ENCODE data around the gene TMEM207.
A peak's percentile ranks its signal among the peaks of the same experiment; 100 is the strongest.

TMEM207 gene

GRCh38 chr3:190442240-190442639, 7.5 kb downstream of the TMEM207 start:
- TF ChIP-seq, protein P1, sequence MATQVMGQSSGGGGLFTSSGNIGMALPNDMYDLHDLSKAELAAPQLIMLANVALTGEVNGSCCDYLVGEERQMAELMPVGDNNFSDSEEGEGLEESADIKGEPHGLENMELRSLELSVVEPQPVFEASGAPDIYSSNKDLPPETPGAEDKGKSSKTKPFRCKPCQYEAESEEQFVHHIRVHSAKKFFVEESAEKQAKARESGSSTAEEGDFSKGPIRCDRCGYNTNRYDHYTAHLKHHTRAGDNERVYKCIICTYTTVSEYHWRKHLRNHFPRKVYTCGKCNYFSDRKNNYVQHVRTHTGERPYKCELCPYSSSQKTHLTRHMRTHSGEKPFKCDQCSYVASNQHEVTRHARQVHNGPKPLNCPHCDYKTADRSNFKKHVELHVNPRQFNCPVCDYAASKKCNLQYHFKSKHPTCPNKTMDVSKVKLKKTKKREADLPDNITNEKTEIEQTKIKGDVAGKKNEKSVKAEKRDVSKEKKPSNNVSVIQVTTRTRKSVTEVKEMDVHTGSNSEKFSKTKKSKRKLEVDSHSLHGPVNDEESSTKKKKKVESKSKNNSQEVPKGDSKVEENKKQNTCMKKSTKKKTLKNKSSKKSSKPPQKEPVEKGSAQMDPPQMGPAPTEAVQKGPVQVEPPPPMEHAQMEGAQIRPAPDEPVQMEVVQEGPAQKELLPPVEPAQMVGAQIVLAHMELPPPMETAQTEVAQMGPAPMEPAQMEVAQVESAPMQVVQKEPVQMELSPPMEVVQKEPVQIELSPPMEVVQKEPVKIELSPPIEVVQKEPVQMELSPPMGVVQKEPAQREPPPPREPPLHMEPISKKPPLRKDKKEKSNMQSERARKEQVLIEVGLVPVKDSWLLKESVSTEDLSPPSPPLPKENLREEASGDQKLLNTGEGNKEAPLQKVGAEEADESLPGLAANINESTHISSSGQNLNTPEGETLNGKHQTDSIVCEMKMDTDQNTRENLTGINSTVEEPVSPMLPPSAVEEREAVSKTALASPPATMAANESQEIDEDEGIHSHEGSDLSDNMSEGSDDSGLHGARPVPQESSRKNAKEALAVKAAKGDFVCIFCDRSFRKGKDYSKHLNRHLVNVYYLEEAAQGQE (IDR thresholded peaks at IDR 0.05; ENCODE audit: insufficient replicate concordance, low read depth): no peak
- TF ChIP-seq POLR2AphosphoS5 (IDR thresholded peaks at IDR 0.05; ENCODE audit: low read depth) (no peak), SPI1 (IDR thresholded peaks at IDR 0.05; ENCODE audit: borderline replicate concordance, low read depth) (no peak), GABPA (IDR thresholded peaks at IDR 0.05; ENCODE audit: low read depth) (no peak)
- H3K27me3 ChIP-seq (ENCODE audit: insufficient read depth, poor library complexity, severe bottlenecking): no peaks in the 10 kb centered on the region
- no peak overlapping the region for H3K27ac ChIP-seq (replicated peaks)
- H3K4me3 ChIP-seq (replicated peaks; ENCODE audit: insufficient read depth, low read length): no peak overlapping the region
- no peak for DNase-seq (ENCODE audit: low read depth in 1 of 2, low spot score in 1 of 2)

- DNase-seq (ENCODE audit: low read depth in 1 of 2, low spot score in 1 of 2): peak in 1 of 2 experiments; percentile 72
- Histone ChIP-seq H3K27ac (replicated peaks) (no peak overlapping the region), H3K27me3 (ENCODE audit: insufficient read depth, poor library complexity, severe bottlenecking) (no peaks in the 10 kb centered on the region), H3K4me3 (replicated peaks; ENCODE audit: insufficient read depth, low read length) (no peak overlapping the region)
- TF ChIP-seq, protein P2, sequence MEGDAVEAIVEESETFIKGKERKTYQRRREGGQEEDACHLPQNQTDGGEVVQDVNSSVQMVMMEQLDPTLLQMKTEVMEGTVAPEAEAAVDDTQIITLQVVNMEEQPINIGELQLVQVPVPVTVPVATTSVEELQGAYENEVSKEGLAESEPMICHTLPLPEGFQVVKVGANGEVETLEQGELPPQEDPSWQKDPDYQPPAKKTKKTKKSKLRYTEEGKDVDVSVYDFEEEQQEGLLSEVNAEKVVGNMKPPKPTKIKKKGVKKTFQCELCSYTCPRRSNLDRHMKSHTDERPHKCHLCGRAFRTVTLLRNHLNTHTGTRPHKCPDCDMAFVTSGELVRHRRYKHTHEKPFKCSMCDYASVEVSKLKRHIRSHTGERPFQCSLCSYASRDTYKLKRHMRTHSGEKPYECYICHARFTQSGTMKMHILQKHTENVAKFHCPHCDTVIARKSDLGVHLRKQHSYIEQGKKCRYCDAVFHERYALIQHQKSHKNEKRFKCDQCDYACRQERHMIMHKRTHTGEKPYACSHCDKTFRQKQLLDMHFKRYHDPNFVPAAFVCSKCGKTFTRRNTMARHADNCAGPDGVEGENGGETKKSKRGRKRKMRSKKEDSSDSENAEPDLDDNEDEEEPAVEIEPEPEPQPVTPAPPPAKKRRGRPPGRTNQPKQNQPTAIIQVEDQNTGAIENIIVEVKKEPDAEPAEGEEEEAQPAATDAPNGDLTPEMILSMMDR (IDR thresholded peaks at IDR 0.05; ENCODE audit: insufficient read depth, low read length): no peak
- TF ChIP-seq SPI1 (IDR thresholded peaks at IDR 0.05; ENCODE audit: borderline replicate concordance, low read depth) (no peak), POLR2AphosphoS5 (IDR thresholded peaks at IDR 0.05; ENCODE audit: low read depth) (peak; percentile 65), GABPA (IDR thresholded peaks at IDR 0.05; ENCODE audit: low read depth) (no peak)
- TF ChIP-seq, protein P1 (IDR thresholded peaks at IDR 0.05; ENCODE audit: insufficient replicate concordance, low read depth): no peak
Measured at GRCh38 chr3:190436331-190436730, 13.4 kb downstream of the TMEM207 start.

- Histone ChIP-seq H3K27me3 (ENCODE audit: insufficient read depth, poor library complexity, severe bottlenecking) (no peaks in the 10 kb centered on the region), H3K4me3 (replicated peaks; ENCODE audit: insufficient read depth, low read length) (no peak overlapping the region), H3K27ac (replicated peaks) (no peak overlapping the region)
- TF ChIP-seq, protein P1 (IDR thresholded peaks at IDR 0.05; ENCODE audit: insufficient replicate concordance, low read depth): no peak
- TF ChIP-seq, protein P2 (IDR thresholded peaks at IDR 0.05; ENCODE audit: insufficient read depth, low read length): no peak
- TF ChIP-seq POLR2AphosphoS5 (IDR thresholded peaks at IDR 0.05; ENCODE audit: low read depth): no peak
- TF ChIP-seq SPI1 (IDR thresholded peaks at IDR 0.05; ENCODE audit: borderline replicate concordance, low read depth): no peak
- no peak for TF ChIP-seq GABPA (IDR thresholded peaks at IDR 0.05; ENCODE audit: low read depth)
- DNase-seq (ENCODE audit: low read depth in 1 of 2, low spot score in 1 of 2): no peak
Measured at GRCh38 chr3:190435618-190436017, 14.1 kb downstream of the TMEM207 start.
